Measurements from ENCODE around the gene SPAG9.

SPAG9 gene, protein sequence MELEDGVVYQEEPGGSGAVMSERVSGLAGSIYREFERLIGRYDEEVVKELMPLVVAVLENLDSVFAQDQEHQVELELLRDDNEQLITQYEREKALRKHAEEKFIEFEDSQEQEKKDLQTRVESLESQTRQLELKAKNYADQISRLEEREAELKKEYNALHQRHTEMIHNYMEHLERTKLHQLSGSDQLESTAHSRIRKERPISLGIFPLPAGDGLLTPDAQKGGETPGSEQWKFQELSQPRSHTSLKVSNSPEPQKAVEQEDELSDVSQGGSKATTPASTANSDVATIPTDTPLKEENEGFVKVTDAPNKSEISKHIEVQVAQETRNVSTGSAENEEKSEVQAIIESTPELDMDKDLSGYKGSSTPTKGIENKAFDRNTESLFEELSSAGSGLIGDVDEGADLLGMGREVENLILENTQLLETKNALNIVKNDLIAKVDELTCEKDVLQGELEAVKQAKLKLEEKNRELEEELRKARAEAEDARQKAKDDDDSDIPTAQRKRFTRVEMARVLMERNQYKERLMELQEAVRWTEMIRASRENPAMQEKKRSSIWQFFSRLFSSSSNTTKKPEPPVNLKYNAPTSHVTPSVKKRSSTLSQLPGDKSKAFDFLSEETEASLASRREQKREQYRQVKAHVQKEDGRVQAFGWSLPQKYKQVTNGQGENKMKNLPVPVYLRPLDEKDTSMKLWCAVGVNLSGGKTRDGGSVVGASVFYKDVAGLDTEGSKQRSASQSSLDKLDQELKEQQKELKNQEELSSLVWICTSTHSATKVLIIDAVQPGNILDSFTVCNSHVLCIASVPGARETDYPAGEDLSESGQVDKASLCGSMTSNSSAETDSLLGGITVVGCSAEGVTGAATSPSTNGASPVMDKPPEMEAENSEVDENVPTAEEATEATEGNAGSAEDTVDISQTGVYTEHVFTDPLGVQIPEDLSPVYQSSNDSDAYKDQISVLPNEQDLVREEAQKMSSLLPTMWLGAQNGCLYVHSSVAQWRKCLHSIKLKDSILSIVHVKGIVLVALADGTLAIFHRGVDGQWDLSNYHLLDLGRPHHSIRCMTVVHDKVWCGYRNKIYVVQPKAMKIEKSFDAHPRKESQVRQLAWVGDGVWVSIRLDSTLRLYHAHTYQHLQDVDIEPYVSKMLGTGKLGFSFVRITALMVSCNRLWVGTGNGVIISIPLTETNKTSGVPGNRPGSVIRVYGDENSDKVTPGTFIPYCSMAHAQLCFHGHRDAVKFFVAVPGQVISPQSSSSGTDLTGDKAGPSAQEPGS (N-terminal part only)

DNA sequence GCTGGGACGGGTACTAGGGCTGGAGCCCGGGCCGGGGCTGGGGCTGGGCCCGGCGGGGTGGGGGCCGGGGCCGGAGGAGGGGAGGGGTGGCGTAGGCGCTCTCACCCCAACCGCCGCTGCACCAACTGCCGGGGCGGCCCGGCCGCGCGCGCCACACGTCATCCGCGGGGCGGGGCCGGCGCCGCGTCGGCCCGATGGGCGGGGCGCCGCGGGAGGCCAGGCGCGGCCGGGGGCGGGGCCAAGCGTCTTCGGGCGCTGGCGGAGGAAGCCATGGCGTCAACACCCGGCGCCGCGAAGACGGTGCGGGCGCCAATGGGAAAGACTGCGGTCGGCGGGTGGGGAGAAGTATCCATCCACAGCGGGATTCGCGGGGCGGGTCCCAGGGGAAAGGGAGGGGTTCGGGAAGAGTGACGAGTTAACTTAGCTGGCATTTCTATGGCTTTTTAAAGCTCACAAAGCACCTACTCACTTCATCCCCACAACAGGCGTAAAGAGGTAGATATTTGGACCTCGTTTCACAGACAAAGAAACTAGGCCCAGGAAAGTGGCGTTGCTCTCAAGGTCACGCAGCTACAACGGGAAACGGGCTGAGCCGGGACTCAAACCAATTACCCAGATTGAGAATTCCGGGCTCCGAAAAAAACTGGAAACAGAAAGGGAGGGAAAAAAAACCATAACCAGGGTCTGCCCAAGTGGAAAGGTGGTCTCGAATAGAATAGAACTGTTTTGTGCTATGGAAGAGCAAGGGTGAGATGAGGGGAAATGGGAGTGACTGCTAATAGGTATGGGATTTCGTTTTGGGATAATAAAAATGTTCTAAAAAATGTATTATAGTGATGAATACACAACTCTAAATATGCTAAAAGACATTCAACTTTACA lies at the start of gene SPAG9:
Gene SPAG9 (minus strand): TSS at position 130 of the 881 bp plus-strand sequence. CDS start 212 bp downstream, outside the sequence.
- peak within 1 kb of the TSS; percentile 75 for H3K4me3 ChIP-seq (ENCODE audit: low read depth, low read length)
- no peak for DNase-seq (ENCODE audit: low read depth)
- TF ChIP-seq, protein P1, sequence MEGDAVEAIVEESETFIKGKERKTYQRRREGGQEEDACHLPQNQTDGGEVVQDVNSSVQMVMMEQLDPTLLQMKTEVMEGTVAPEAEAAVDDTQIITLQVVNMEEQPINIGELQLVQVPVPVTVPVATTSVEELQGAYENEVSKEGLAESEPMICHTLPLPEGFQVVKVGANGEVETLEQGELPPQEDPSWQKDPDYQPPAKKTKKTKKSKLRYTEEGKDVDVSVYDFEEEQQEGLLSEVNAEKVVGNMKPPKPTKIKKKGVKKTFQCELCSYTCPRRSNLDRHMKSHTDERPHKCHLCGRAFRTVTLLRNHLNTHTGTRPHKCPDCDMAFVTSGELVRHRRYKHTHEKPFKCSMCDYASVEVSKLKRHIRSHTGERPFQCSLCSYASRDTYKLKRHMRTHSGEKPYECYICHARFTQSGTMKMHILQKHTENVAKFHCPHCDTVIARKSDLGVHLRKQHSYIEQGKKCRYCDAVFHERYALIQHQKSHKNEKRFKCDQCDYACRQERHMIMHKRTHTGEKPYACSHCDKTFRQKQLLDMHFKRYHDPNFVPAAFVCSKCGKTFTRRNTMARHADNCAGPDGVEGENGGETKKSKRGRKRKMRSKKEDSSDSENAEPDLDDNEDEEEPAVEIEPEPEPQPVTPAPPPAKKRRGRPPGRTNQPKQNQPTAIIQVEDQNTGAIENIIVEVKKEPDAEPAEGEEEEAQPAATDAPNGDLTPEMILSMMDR (IDR thresholded peaks at IDR 0.05; ENCODE audit: low read depth, low read length, missing control alignments) = no peak

DNA sequence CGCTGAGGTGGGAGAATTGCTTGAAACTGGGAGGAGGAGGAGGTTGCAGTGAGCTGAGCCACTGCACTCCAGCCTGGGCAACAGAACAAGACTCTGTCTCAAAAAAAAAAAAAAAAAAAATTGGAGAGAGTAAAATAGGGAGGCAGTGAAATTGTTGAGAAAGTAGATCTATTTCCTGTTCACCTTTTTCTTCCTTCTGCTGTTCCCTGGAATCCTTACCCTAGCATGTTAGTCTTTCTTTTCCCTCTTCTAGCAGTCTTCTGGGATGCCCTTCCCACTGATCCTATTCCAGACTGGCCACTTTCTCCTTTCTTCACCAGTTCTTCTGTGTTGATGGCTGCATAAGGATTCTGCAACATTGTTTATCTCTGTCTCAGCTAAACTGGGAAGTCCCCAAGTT lies 48.7 kb upstream of the SPAG9 start:
- TF ChIP-seq, protein P1 (IDR thresholded peaks at IDR 0.05; ENCODE audit: low read depth, low read length, missing control alignments) = no peak
- no peak overlapping the region for H3K4me3 ChIP-seq (ENCODE audit: low read depth, low read length)
- DNase-seq (ENCODE audit: low read depth) = no peak

DNA sequence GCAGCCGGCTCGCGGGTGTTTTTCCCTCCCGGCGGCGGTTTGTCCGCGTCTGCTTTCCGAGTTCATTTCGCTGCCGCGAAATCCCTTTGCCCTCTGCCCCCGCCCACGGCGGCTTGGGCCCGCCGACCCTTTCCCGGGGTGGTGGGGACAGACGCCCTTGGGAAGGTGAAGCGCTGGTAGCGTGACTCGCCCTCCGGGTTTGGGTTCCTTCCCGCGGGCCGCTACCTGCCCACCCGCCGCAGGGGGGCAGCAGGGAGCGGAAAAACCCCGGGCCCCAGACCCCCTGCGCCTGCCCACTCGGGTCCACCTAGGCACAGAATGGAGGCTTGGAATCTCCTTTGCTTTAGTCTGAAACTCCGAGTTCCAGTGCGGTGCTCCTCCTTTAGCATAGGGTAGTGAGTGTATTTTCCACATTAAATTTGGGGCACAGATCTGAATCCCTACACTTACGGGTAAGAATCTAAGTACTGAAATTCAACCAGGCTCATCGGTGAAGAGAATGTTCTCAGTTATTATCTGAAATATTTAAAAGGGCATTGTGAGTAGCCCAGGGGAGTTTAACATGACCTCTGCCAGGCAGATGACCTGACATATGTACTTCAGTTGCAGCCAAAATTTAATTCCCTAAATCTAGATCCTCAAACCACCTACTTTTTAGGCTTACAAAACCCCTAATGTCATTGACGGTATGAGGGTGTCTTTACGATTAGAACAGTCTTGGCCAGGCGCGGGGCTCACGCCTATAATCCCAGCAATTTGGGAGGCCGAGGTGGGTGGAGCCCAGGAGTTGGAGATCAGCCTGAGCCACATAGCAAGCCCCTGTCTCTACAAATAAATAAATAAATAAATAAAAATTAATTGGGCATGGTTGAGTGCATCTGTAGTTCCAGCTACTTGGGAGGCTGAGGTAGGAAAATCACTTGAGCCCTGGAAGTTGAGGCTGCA lies 46.6 kb upstream of the SPAG9 start:
- TF ChIP-seq, protein P1 (IDR thresholded peaks at IDR 0.05; ENCODE audit: low read depth, low read length, missing control alignments) = peak; percentile 77
- peak overlapping the region; percentile 89 for H3K4me3 ChIP-seq (ENCODE audit: low read depth, low read length)
- no peak for DNase-seq (ENCODE audit: low read depth)

DNA sequence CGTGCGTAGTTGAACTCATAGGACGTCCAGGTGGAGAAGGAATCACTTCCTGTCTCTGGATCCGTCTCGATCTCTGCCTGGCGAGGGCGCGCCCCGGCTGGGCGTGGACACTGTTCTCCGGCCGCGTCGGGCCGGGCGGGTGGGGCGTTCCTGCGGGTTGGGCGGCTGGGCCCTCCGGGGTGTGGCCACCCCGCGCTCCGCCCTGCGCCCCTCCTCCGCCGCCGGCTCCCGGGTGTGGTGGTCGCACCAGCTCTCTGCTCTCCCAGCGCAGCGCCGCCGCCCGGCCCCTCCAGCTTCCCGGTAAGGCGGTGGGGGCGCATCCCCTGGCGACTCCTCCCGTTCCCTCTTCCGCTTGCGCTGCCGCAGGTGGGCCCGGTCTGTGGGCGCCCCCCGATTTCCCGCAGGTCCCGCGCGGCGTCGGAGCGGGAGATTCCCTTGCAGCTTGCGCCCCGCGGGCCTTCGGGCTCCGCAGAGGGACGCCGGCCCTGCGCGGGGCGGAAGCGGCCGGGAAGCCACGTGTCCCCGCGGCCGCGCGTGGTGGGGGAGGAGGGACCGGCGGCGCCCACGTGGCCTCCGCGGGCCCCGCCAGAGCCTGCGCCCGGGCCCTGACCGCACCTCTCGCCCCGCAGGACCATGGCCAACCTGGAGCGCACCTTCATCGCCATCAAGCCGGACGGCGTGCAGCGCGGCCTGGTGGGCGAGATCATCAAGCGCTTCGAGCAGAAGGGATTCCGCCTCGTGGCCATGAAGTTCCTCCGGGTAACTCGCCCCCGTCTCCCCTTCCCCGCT lies 45.7 kb upstream of the SPAG9 start, which contains the start of gene NME2:
Gene NME2 (plus strand): TSS at position 214 of the 789 bp plus-strand sequence. CDS start 420 bp downstream, at position 634.
- TF ChIP-seq, protein P1 (IDR thresholded peaks at IDR 0.05; ENCODE audit: low read depth, low read length, missing control alignments) = no peak
- H3K4me3 ChIP-seq (ENCODE audit: low read depth, low read length) = peak within 1 kb of the TSS; percentile 89
- peak; percentile 44 for DNase-seq (ENCODE audit: low read depth)

DNA sequence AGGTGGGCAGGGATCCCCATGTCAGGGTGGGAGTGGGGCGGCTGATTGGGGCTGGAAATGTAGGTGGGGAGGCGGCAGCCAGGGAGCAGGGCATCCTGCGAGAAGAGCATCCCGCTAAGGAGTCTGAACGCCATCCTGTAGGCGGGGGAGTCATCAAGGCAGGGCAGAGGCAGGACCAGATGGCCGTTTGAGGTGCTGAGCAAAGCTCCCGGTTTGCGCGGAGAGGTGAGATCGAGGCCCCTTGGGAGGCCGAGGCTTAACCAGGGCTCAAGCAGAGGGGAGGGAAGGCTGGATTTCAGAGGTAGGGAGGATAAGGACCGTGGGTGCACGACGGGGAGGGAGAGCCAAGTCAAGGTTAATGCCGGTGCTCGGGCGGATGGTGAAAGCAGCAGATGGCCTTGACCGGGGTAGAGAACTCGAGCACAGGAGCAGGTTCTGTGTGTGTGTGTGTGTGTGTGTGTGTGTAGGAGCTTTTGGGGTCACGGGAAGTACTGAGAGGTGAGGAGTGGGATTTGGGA lies 45.1 kb upstream of the SPAG9 start:
- peak overlapping the region; percentile 89 for H3K4me3 ChIP-seq (ENCODE audit: low read depth, low read length)
- TF ChIP-seq, protein P1 (IDR thresholded peaks at IDR 0.05; ENCODE audit: low read depth, low read length, missing control alignments) = no peak
- no peak for DNase-seq (ENCODE audit: low read depth)

Measured in GM12864 (cell line).